Epidermal melanocyte (primary cell): ENCODE measurements around the gene ETV7.
A peak's percentile ranks its signal among the peaks of the same experiment; 100 is the strongest.
"Not testable (repeated sequence)": the region's sequence is repeated elsewhere in the genome, so short reads cannot be mapped to it uniquely, and the experiment has no call there.

Experiments
- DNase-seq: peaks from one replicate; pipeline ENCODE4 v3.0.0; 2011; ENCODE audit warnings: low spot score; ENCODE audit not compliant: insufficient read length

Gene ETV7

DNA sequence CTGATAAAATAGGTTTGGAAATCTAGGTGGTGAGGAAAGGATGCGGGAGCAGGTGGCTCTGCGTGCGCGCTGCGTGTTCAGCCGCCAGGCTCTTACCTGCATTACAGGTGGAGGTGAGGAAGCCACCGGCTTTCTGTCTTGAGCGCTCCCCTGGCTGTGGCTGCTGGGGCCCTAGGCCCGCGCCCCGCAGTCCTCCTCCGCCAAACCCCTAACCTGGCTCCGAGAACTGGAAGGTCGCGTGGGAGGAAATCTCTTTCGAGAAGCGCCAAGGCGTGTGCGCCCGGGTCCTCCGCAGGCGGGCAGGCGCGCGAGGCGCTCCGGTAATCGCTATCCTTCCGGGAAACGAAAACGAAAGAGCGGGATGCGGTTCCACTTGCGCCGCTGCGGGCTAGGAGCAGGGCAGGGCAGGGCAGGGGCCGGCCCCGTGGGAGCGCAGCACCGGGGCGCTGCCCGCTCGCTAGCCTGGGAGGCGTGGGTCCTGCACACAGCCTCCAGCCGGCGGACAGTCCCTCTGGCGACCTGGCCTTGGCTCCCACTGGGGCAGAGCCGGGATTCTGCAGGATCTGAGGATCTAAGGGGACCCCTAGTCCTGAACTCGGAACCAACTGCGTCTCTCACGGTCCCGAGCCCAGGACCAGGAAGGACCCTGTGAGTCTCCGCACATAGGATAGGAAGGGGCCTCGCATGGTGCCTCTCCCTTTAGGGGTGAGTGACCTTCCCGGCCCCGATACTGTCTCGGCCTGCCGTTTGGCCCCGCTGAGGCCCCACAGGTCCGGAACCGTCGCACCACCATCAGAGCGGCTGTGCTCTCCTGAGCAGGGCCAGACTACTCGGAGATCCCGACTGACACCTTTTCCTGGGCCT lies at the start of gene ETV7:
Gene ETV7, minus strand, starts transcription at position 230 of the 864 bp plus-strand sequence. Its CDS starts 128 bp downstream, at position 102.
- no peak for DNase-seq

DNA sequence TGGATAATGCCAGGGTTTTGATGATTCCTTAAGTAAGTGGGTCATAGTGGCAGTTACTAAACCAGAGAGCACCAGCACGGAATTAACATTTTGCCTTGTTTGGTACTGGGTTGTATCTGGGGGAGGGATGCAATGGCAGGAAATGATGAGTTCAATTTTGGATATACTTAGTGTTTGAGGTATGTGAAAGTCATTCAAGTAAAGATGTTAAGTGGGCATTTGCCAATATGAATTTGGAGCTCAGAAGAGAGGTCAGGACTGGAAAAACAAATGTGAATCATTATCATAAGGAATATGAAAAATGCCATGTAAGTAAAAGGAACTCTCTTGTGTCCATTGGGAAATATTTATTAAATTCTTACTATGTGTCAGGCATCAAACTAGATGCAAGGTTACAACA lies 49.0 kb upstream of the ETV7 start:
- DNase-seq, result no peak

DNA sequence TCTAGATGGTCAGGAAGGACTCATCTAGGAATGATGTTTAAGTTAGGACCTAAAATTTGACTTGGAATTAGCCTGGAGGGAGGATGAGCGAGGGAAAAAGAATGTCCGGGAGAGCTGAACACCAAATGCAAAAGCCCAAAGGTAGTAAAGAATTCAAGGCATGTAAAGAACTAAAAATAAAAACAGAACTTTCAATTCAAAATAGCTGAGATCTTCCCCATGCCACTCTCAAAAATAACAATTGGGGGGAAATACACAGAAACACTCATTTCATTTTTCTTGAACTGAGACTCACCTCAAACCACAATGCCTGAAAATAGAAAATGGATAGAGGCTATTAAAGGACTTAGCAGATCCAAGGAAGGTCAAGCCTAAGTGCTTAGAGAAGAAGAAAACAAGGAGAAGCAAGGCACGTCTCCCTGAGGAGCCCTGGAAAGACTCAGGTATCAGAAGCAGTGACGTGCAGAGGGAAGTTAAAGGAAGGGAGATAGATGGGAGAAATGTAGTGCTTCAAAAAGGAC lies 44.7 kb upstream of the ETV7 start:
- no peak for DNase-seq

DNA sequence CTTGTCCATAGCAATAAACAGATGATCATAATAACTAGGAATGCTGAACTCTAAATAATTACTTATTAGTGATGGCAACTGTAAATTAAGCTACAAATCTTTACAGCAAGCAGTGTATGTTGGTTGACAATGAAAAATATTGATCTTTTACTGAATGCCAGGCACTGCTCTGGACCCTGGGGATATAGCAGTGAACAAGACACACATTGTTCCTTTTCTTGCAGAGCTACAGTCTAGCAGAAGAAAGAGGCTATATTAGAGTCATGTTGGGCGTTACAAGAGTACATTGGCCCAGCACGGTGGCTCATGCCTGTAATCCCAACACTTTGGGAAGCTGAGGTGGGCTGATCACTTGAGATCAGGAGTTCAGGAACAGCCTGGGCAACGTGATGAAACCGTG lies 43.7 kb upstream of the ETV7 start:
- DNase-seq, result no peak

DNA sequence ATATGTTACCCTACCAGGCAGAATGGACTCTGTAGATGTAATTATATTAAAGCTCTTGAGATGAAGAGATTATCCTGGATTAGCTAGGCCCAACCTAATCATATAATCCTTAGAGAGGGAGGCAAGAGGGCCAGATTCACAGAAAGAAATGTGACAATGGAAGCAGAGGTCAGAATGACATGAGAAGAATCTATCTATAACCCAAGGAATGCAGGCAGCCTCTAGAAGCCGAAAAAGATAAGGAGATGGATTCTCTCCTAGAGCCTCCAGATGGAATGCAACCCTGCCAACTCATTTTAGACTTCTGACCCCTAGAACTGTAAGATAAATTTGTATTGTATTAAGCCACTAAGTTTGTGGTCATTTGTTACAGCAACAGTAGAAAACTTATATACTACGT lies 42.9 kb upstream of the ETV7 start:
- no peak for DNase-seq

DNA sequence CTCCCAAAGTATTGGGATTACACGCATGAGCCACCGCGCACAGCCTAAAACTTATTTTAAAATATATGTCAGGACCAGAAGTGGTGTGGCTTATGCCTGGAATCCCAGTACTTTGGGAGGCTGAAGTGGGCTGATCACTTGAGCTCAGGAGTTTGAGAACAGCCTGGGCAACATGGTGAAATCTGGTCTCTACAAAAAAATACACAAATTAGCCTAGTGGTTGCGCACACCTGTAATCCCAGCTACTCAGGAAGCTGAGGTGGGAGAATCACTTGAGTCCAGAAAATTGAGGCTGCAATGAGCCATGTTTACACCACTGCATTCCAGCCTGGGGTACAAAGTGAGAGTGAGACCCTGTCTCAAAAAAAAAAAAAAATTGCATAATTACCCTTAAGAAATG lies 41.4 kb upstream of the ETV7 start:
- no peak for DNase-seq

DNA sequence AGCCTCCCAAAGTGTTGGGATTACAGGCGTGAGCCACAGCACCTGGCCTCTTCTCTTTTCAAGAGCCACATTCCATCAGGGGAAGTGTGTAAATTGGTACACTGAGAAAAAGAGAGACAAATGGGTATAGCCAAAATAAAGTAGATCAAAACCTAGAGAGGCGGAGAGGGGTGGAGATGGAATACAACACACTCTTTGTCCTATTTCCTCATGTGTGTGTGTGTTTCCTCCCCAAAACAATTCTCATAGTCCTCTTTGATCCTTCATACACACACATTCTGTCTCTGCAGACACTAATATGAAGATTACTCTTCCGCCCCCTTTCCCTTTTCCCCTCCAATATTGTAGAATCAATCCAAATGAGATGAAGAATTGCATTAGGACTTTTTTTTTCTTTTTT lies 39.2 kb upstream of the ETV7 start:
- no peak for DNase-seq

DNA sequence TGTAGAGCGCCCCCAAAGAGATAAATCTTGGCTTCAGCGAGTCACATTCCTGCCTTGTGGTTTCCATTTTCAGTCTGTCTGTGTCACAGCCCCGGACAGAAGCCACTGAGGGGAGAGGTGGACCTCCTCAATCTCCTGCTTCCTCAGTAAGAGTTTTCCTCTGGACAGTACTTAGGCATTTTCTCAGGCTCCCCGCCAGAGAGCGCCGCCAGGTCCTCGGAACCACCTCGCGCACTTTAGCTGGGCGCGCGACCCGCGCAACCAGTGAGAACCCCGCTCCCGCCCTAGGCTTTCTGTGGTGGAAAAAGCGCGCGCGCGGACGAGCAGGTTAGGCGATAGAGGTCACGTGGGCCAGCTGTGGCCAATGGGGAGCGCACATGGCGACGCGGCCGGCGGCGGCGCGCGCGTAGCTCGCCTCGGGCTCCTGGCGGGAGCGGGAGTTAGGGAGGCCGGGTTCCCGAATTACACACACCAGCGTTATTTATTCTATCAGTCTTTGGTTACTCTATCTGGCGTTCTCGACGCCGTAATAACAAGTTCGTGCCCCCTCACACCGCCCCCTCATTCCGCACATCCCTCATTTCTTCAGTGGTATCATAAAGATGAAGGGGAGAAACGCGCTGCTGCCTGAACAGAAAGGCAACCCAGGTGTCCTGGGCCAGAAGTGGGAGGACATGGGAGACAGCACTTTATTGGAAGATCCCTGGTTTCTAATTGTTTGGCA lies 35.8 kb upstream of the ETV7 start:
- DNase-seq, result peak; percentile 96

DNA sequence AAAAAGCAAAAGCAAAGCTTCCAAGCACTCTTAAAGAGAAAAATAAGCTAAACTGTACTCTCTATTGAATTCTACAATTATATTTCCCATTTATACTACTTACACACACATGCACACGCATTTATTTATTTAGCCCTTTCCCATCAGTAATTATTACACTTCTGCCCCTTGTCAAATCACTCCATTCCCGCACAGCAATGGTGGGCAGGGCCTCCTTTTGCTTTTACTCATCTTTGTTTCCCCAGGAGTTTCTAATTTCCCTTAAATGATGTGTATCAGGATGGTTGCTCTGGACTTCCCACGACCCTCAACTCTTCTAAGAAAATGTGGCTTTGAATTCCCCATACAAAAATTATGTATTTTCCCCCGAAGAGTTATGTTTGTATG lies 35.2 kb upstream of the ETV7 start:
- no peak for DNase-seq

DNA sequence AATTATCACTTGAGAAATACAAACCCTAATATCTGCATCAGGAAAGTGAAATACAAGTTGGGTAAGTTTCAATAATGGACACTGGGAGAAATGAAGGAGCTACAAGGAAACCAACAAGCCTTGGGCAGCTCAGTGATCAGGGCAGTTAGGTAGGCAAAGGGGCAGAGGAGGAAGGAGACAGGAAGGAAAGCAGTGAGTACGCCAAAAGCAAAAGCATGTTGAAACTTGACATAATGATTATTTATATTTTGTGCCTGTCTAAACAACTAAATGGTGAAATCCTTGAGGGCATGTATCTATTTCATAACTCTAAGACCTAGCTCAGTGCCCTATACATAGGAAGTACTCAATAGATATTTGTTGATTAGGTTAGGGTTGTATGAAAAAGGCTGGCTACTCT lies 31.8 kb upstream of the ETV7 start:
- no peak for DNase-seq

DNA sequence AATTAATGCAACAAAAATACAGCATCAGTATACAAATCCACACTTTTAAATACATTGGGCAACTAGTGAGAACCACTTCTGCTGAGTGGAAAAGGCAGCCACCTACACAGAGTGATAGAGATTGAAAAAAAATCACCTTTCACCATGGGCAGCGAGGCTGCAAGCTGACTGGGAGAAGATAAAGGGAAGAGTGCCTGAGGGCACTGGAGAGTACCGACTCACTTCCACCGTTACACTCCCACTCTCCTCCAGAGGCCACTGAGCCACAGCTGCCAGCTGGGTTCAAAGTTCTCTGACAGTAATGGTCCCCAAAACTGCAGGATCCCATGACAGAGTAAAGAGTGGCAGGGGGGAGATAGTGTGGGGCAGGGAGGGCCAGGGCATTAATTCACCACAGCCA lies 31.1 kb upstream of the ETV7 start:
- DNase-seq, result no peak

DNA sequence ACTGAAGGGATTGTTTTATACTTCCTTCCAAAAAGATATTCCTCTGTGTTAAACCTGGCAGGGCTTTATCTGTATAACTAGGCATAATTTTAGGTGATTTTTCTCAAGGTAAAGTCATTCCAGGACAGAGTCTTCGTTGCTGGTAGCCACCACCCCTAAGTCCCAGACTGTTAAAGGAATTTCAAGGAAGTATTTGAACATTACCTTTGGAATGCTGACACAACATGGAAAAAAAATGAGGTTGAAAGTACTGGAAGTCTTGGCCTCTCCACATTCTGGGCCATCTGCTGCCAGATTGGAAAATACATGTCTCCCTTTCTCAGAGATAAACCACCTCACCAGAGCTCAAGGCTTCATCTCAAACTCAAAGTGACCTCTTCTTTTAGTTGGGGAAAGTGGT lies 27.0 kb upstream of the ETV7 start:
- no peak for DNase-seq

DNA sequence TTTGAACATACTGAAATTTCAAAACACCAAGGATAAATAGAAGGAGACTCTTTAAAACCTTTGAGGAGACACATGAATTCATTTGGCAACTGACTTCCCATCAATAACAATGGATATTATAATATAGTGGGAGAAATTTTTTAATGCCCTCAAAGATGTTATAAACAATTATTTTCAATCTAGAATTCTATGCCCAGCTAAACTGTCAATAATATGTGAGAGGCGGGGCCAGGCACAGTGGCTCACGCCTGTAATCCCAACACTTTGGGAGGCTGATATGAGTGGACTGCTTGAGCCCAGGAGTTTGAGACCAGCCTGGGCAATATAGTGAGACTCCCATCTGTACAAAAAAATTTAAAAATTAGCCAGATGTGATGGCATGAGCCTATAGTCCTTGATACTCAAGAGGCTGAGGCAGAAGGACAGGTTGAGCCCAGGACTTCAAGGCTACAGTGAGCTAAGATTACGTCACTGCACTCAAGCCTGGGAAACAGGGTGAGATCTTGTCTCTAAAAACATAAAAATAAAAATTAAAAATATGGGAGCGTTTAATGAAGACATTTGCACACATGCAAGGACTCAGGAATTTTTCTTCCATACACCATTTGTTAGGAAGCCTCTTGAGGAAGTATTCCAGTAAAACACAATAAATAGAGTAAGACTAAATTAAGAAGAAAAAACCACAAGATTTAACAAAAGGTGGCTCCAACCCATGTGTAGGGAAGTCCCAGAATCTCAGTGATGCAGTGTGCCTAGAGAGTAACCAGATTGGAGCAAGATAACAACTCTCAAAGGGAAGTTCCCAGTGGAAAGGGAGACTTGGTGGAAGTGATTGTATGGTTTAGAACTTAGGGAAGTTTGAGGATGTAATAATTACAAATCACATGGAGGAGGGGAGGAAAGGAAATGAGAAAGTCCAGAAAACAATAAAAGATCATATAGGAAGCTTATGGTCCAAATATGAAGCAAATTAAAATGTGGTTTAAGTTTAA lies 26.3 kb upstream of the ETV7 start:
- DNase-seq, result no peak

DNA sequence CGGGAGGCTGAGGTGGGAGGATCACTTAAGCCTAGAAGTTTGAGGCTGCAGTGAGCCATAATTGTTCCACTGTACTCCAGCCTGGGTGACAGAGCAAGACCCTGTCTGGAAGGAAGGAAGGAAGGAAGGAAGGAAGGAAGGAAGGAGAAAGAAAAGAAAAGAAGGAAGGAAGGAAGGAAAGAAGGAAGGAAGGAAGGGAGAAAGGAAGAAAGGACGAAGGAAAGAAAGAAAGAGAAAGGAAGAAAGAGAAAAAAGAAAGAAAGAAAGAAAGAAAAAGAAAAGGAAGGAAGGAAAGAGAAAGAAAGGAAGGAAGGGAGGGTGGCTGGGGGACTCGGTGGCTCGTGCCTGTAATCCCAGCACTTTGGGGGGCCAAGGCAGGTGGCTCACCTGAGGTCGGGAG lies 22.2 kb upstream of the ETV7 start:
- DNase-seq, result not testable (repeated sequence)

DNA sequence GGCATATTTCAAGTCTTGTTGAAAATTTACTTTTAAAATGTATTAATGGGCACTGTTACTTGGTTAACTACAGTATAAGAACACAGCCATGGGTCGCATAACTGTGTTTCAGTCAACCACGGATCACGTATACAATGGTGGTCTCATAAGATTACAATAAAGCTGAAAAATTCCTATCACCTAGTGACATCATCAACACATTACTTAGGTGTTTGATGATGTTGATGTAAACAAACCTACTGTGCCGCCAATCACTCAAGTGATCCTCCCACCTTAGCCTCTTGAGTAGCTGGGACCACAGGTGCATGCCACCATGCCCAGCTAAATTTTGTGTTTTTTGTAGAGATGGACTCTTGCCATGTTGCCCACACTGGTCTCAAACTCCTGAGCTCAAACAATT lies 16.7 kb upstream of the ETV7 start:
- DNase-seq, result no peak

DNA sequence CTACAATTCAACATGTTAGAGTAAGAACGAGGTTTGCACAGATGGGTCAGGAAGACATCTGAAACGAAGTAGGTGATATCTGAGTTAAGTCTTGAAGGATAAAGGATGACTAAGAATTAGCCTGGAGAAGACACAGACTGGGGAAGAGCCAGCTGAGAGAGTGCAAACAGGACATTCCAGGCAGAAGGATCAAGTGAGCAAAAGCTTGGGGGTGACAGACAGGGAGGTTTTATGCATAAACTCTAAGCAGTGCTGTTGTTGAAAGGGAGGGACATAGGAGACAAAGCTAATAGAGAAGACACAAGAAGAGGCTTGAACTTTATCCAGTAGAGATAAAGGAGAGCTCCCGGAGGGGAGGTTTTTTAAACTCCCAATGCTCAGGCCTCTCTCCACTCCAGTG lies 15.0 kb upstream of the ETV7 start:
- DNase-seq, result no peak

DNA sequence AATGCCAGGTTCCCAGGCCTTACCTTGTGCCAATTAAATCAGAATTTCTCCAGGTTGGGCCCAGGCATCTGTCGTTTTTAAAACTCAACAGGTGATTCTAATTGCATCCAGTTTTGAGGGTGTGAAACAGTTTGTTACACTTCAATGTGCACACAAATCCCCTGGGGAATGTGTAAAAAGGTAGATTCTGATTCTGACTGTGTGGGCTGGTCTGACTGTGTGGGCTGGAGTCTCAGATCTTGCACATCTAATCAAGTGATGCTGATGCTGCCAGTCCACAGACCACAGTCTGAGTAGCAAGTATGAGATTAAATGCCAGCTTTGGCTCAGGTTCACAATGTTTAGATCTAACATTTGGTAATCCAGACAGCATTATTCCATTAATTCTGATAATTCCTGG lies 12.5 kb upstream of the ETV7 start:
- no peak for DNase-seq

DNA sequence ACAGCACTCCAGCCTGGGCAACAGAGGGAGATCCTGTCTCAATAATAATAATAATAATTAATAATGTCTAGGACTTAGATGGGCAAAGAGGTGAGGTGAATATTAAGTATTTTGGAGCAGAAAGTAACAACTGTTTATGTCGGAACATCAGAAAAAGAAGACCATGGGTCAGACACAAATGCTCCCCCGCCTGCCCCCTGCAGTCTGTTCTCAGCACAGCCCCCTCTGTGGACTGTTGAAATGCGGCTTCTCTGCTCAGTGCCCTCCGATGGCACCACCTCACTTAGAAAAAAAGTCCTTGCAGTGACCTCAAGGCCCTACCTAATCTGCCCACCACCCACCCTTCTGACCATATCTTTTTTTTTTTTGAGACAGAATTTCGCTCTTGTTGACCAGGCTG lies 5.2 kb upstream of the ETV7 start:
- DNase-seq, result no peak

DNA sequence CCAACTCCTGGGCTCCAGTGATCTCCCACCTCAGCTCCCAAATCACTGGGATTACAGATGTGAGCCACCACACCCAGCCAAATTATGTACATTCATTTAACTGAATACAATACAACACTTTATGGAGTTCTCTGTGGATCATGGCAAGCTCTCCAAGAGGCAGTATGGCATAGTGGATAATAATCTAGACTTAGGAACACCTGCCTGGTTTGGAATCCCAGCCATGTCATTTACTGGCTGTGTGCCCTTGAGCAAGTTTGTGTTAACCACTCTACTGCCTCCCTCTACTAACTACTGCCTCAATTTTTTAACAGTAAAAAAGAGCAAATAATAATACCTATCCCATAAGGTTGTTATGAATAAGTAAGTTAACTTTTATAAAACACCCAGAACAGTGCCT lies 1.9 kb upstream of the ETV7 start:
- no peak for DNase-seq

DNA sequence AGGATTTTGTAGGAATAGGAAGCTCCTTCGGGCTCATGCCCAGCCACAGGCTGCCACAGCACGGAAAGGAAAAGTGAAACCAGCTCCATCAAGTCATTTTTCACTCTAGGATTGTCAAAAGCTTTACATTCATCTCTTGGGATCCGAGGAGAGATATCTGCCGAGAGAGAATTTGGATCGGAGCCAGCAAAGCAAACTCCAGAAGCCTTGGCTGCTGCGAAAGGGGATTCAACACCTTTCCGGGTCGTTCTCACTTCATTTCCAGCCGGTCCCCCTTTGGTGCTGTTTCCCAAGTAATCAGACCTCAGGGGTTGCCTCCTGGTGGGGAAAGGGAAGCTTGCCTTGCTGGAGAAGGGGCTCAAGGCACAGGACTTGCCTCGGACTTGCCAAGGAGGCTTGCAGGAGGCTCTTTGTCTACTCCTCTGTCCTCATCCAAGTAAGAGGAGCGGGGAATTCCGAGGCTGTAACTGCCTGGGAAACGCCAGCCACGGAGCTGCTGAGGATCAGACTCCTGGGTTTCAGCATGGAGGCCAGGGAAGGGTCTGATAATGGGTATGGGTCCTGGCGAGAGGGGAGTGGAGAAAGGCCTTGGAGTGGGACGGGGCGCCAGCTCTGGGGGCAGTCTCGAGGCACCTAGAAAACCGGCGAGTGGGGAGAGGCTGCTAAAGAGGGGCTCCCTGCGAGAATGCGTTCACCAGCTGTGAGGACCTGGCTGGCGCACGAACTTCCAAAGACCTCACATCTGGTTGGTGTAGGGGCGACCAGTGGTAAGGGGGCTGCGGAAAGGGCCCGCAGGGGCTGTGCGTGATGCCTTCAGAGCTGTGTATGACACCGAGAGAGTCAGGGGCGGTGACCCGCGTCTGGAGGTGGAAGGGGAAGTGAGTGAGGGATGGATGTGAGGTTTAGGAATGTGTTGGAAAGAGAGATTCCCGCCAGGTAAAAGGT lies 702 bp downstream of the ETV7 start:
- peak; percentile 66 for DNase-seq
